K562 (cell line): ENCODE measurements around the gene CYBRD1. TPM values are rescaled to one million over a fixed set of nuclear protein-coding genes. Genes with fewer than 3 reads are reported as not detected.

Experiments used
- ARID1B ChIP-seq: fragments of 450-650 bp; IDR thresholded peaks from 2 replicates; pipeline ENCODE4 v1.6.1; 2016; ENCODE audit warnings: antibody characterized with exemption, mild to moderate bottlenecking, inconsistent platforms
- CREB1 ChIP-seq, 2 experiments: sonication (generic) in 1 of 2; formaldehyde crosslinking in 1 of 2; IDR thresholded peaks; 2 replicates each; pipeline versions ENCODE4 v1.6.1 to v1.8.0; 2012 to 2022; ENCODE audit warnings: inconsistent platforms in 1 of 2, mild to moderate bottlenecking in 1 of 2, missing genetic modification reagents in 1 of 2, moderate library complexity in 1 of 2
- EP400 ChIP-seq: fragments of 450-650 bp; IDR thresholded peaks from 2 replicates; pipeline ENCODE4 v1.6.1; 2017; ENCODE audit warnings: antibody characterized with exemption, mild to moderate bottlenecking, moderate library complexity
- FOXA3 ChIP-seq, 2 experiments: fragments of 450-650 bp in 1 of 2; sonication (generic) in 1 of 2; formaldehyde crosslinking; IDR thresholded peaks in 1 of 2; conservative IDR thresholded peaks in 1 of 2; 2 replicates each; pipeline versions ENCODE4 v1.4.0 to v1.8.0; 2020 to 2022; ENCODE audit warnings: mild to moderate bottlenecking in 2 of 2, missing genetic modification reagents in 1 of 2
- KAT8 ChIP-seq: fragments of 450-650 bp; IDR thresholded peaks from 2 replicates; pipeline ENCODE4 v1.6.1; 2016; ENCODE audit warnings: low read depth, mild to moderate bottlenecking
- MIER1 ChIP-seq: fragments of 450-650 bp; IDR thresholded peaks from 2 replicates; pipeline ENCODE4 v1.6.1; 2016; ENCODE audit warnings: antibody characterized with exemption, mild to moderate bottlenecking, low read depth
- MITF ChIP-seq: IDR thresholded peaks from 2 replicates; pipeline ENCODE4 v1.6.1; 2014; ENCODE audit warnings: antibody characterized with exemption
- PCBP2 ChIP-seq: fragments of 200-400 bp; formaldehyde crosslinking; IDR thresholded peaks from 2 replicates; pipeline ENCODE4 v1.6.1; 2018; ENCODE audit warnings: low read length, low read depth, mild to moderate bottlenecking, moderate library complexity; ENCODE audit not compliant: poor library complexity, severe bottlenecking
- POLR2B ChIP-seq: fragments of 450-650 bp; IDR thresholded peaks from 2 replicates; pipeline ENCODE4 v1.6.1; 2018; ENCODE audit warnings: low read depth; ENCODE audit not compliant: partially characterized antibody
- TCF3 ChIP-seq: sonication (generic); formaldehyde crosslinking; IDR thresholded peaks from 2 replicates; pipeline ENCODE4 v1.4.0; 2020; ENCODE audit warnings: mild to moderate bottlenecking, missing genetic modification reagents
- ZBTB17 ChIP-seq: fragments of 450-650 bp; formaldehyde crosslinking; IDR thresholded peaks from 2 replicates; pipeline ENCODE4 v1.4.0; 2020; ENCODE audit warnings: mild to moderate bottlenecking
- ZNF143 ChIP-seq: sonication (generic); formaldehyde crosslinking; IDR thresholded peaks from 2 replicates; pipeline ENCODE4 v1.9.0; 2022; ENCODE audit warnings: mild to moderate bottlenecking, missing genetic modification reagents
- polyA plus RNA-seq, 8 experiments: library from polyadenylated mRNA; depleted of rRNA in 4 of 8; stranded (reverse) in 5 of 8; unstranded in 3 of 8; fragments of >200 nt; fragmentation: Nextera tagmentation in 2 of 8; fragmentation: Illumina TruSeq in 1 of 8; extraction: Ambion mirVana in 2 of 8; extraction: Trizol in 1 of 8; gene quantifications; 2 replicates each; pipeline versions ENCODE4 v1.2.1 to v1.2.3, GENCODE V29; 2011 to 2014; ENCODE audit warnings: inconsistent platforms in 1 of 8, missing spikeins in 1 of 8
- total RNA-seq, 7 experiments: library from RNA; depleted of rRNA in 6 of 7; stranded (reverse); fragments of >200 nt in 6 of 7; fragmentation: Illumina TruSeq in 2 of 7; extraction: Trizol in 2 of 7; gene quantifications; 2 replicates each; pipeline versions ENCODE4 v1.2.1 to v1.2.3, GENCODE V29; 2011 to 2021; ENCODE audit warnings: low replicate concordance in 1 of 7
- TF ChIP-seq, protein P1 (sequence below): fragments of 250-450 bp; sonication (Bioruptor Pico); IDR thresholded peaks from 2 replicates; pipeline ENCODE4 v1.4.0; 2020
- TF ChIP-seq, protein P2 (sequence below): fragments of 250-450 bp; sonication (Bioruptor Pico); IDR thresholded peaks from 2 replicates; pipeline ENCODE4 v1.4.0; 2020; ENCODE audit warnings: borderline replicate concordance
- TF ChIP-seq, protein P3 (sequence below): sonication (generic); formaldehyde crosslinking; IDR thresholded peaks from 2 replicates; pipeline ENCODE4 v1.8.1; 2022; ENCODE audit warnings: missing genetic modification reagents
- TF ChIP-seq, protein P4 (sequence below): sonication (generic); formaldehyde crosslinking; IDR thresholded peaks from 2 replicates; pipeline ENCODE4 v1.8.0; 2022; ENCODE audit warnings: mild to moderate bottlenecking, missing genetic modification reagents

CYBRD1 gene
- total and polyA plus RNA-seq, 9 of the 15 experiments (the other 6 are each of a cell fraction or from before 2014, with no cell fraction given): 9.6 to 22.4 (median 15.6) TPM

- TF ChIP-seq POLR2B: no peak
- TF ChIP-seq ARID1B: no peak
- TF ChIP-seq, protein P1, sequence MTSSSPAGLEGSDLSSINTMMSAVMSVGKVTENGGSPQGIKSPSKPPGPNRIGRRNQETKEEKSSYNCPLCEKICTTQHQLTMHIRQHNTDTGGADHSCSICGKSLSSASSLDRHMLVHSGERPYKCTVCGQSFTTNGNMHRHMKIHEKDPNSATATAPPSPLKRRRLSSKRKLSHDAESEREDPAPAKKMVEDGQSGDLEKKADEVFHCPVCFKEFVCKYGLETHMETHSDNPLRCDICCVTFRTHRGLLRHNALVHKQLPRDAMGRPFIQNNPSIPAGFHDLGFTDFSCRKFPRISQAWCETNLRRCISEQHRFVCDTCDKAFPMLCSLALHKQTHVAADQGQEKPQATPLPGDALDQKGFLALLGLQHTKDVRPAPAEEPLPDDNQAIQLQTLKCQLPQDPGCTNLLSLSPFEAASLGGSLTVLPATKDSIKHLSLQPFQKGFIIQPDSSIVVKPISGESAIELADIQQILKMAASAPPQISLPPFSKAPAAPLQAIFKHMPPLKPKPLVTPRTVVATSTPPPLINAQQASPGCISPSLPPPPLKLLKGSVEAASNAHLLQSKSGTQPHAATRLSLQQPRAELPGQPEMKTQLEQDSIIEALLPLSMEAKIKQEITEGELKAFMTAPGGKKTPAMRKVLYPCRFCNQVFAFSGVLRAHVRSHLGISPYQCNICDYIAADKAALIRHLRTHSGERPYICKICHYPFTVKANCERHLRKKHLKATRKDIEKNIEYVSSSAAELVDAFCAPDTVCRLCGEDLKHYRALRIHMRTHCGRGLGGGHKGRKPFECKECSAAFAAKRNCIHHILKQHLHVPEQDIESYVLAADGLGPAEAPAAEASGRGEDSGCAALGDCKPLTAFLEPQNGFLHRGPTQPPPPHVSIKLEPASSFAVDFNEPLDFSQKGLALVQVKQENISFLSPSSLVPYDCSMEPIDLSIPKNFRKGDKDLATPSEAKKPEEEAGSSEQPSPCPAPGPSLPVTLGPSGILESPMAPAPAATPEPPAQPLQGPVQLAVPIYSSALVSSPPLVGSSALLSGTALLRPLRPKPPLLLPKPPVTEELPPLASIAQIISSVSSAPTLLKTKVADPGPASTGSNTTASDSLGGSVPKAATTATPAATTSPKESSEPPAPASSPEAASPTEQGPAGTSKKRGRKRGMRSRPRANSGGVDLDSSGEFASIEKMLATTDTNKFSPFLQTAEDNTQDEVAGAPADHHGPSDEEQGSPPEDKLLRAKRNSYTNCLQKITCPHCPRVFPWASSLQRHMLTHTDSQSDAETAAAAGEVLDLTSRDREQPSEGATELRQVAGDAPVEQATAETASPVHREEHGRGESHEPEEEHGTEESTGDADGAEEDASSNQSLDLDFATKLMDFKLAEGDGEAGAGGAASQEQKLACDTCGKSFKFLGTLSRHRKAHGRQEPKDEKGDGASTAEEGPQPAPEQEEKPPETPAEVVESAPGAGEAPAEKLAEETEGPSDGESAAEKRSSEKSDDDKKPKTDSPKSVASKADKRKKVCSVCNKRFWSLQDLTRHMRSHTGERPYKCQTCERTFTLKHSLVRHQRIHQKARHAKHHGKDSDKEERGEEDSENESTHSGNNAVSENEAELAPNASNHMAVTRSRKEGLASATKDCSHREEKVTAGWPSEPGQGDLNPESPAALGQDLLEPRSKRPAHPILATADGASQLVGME (CRISPR knock-in tag): no peak
- TF ChIP-seq EP400: 0 out of 2 replicates have a peak, but pooled peaks have one; percentile 30
- TF ChIP-seq MITF: no peak
- TF ChIP-seq, protein P2, sequence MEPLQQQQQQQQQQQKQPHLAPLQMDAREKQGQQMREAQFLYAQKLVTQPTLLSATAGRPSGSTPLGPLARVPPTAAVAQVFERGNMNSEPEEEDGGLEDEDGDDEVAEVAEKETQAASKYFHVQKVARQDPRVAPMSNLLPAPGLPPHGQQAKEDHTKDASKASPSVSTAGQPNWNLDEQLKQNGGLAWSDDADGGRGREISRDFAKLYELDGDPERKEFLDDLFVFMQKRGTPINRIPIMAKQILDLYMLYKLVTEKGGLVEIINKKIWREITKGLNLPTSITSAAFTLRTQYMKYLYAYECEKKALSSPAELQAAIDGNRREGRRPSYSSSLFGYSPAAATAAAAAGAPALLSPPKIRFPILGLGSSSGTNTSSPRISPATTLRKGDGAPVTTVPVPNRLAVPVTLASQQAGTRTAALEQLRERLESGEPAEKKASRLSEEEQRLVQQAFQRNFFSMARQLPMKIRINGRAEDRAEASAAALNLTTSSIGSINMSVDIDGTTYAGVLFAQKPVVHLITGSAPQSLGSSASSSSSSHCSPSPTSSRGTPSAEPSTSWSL (CRISPR knock-in tag): no peak
- no peak for TF ChIP-seq KAT8
- TF ChIP-seq CREB1 (IDR thresholded peaks at IDR 0.05): no peak
- TF ChIP-seq CREB1 (CRISPR knock-in tag; IDR thresholded peaks at IDR 0.05): peak; percentile 34; the same call in 1 of the 2 replicates
- no peak for TF ChIP-seq FOXA3 (CRISPR knock-in tag; conservative IDR thresholded peaks at IDR 0.05 in 1 of 2, IDR thresholded peaks at IDR 0.05 in 1 of 2)
- TF ChIP-seq TCF3 (CRISPR knock-in tag): no peak
- no peak for TF ChIP-seq ZNF143 (CRISPR knock-in tag)
- TF ChIP-seq, protein P3, sequence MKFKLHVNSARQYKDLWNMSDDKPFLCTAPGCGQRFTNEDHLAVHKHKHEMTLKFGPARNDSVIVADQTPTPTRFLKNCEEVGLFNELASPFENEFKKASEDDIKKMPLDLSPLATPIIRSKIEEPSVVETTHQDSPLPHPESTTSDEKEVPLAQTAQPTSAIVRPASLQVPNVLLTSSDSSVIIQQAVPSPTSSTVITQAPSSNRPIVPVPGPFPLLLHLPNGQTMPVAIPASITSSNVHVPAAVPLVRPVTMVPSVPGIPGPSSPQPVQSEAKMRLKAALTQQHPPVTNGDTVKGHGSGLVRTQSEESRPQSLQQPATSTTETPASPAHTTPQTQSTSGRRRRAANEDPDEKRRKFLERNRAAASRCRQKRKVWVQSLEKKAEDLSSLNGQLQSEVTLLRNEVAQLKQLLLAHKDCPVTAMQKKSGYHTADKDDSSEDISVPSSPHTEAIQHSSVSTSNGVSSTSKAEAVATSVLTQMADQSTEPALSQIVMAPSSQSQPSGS (CRISPR knock-in tag): no peak
- no peak for TF ChIP-seq ZBTB17 (CRISPR knock-in tag)
- no peak for TF ChIP-seq MIER1
- no peak for TF ChIP-seq PCBP2
- TF ChIP-seq, protein P4, sequence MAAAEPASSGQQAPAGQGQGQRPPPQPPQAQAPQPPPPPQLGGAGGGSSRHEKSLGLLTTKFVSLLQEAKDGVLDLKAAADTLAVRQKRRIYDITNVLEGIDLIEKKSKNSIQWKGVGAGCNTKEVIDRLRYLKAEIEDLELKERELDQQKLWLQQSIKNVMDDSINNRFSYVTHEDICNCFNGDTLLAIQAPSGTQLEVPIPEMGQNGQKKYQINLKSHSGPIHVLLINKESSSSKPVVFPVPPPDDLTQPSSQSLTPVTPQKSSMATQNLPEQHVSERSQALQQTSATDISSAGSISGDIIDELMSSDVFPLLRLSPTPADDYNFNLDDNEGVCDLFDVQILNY: no peak
These were observed 52.0 kb downstream of the CYBRD1 start (continued) for GRCh38 chr2:171574149-171574795.
